Esophagus squamous epithelium (tissue), 4 donors: ENCODE measurements around the gene CPXM2.

Experiments used
- POLR2A ChIP-seq, 4 donors: fragments of 450-650 bp; IDR thresholded peaks; one replicate each; pipeline ENCODE4 v1.6.1; 2017; ENCODE audit warnings: antibody characterized with exemption in 4 of 4, mild to moderate bottlenecking in 4 of 4, moderate library complexity in 3 of 4
- TF ChIP-seq, protein P1 (sequence below), 6 experiments: fragments of 450-650 bp in 4 of 6; fragments of 200-600 bp in 2 of 6; sonication (generic) in 2 of 6; IDR thresholded peaks; one replicate each; pipeline ENCODE4 v1.5.1; 2016 to 2019; ENCODE audit warnings: antibody characterized with exemption in 6 of 6, mild to moderate bottlenecking in 4 of 6, moderate library complexity in 4 of 6

DNA sequence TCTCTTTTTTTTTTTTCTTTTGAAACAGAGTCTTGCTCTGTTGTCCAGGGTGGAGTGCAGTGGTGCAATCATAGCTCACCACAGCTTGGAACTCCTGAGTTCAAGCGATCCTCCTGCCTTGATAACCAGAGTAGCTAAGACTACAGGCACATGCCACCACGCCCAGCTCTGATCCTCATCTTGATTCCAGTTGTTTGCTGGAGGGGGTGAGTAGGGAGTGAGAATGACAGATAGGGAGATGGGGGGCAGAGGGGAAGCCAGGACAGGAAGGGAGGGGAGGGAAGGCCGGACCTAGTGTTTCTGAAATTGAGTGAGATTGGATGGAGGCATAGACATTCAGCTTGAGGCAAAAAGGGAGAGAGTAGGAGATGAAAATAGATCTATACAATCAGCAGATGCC, 25.2 kb upstream of the CPXM2 start:
- TF ChIP-seq, protein P1, sequence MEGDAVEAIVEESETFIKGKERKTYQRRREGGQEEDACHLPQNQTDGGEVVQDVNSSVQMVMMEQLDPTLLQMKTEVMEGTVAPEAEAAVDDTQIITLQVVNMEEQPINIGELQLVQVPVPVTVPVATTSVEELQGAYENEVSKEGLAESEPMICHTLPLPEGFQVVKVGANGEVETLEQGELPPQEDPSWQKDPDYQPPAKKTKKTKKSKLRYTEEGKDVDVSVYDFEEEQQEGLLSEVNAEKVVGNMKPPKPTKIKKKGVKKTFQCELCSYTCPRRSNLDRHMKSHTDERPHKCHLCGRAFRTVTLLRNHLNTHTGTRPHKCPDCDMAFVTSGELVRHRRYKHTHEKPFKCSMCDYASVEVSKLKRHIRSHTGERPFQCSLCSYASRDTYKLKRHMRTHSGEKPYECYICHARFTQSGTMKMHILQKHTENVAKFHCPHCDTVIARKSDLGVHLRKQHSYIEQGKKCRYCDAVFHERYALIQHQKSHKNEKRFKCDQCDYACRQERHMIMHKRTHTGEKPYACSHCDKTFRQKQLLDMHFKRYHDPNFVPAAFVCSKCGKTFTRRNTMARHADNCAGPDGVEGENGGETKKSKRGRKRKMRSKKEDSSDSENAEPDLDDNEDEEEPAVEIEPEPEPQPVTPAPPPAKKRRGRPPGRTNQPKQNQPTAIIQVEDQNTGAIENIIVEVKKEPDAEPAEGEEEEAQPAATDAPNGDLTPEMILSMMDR (IDR thresholded peaks at IDR 0.05), result no peak
- no peak for TF ChIP-seq POLR2A (IDR thresholded peaks at IDR 0.05)
